GM21528 (cell line): Measurements from ENCODE around the gene LMTK2.

Experiments
- ATAC-seq: cut with Tn5 transposase; IDR thresholded peaks from one replicate; pipeline ENCODE4 v1.9.1; 2021; ENCODE audit warnings: mild to moderate bottlenecking, moderate library complexity; ENCODE audit not compliant: unreplicated experiment, low FRiP score

The LMTK2 gene

DNA sequence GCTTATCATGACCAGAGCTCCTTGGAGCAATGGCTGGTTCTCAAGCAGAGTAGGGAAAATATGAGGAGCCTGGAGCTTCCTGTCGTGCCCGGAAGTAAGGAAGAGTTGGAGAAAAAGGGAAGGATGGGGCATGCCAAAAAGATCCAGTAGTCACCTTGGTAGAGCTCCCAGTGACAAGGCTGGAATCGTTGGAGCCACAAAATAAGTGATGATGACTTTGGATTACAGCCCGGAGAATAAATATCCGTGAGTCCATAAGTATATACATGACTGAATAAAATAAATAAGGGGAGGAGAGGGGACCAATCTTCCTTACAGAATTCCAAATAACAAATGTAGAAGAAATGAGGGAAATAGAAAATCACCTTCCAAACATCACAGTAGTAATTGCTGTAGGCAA, 29.3 kb downstream of the LMTK2 start:
- ATAC-seq = no peak

DNA sequence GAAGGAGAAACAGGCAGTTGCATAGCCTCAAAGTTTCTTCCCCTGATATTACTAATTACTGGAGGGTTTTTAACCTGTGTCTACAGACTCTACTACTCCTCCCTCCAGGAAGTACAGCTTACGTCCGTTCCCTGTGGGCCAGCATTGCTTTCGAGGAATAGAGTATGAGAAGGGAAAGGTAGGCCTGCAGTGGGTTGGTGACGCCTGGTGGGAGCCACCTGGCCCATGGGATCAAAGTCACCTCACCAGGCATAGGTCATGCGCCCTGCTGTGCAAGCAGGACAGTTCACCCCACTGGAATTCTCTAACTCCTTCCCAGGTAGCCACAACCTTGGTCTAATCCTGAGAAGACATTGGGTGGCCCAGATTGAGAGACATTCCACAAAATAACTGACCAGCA, 29.8 kb downstream of the LMTK2 start:
- no peak for ATAC-seq

- ATAC-seq = no peak
Observed at GRCh38 chr7:98137134-98137825, 30.6 kb downstream of the LMTK2 start.

- ATAC-seq = peak; percentile 88
Observed at GRCh38 chr7:98137826-98138151, 31.1 kb downstream of the LMTK2 start.

DNA sequence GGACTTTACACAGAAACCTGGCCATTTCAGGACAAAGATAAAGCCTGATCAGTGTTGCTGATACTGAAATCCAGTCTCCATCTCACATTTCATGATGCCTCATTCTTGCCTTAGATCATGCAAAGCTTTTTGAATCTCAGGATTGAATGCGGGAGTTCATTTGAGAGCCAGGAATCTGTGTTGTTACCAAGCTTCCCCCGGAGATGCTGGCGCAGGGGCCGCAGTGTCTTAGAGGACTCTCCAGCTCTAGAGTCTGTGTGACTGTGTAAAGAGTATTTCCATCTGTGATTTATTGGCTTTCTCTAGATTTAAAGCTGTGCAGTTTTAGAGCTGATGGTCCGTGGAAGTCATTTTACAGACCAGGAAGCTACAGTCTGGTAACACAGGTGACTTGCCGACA, 32.0 kb downstream of the LMTK2 start:
- no peak for ATAC-seq

GRCh38 chr7:98142658-98143057, 36.0 kb downstream of the LMTK2 start:
- no peak for ATAC-seq

GRCh38 chr7:98148607-98149006, 41.9 kb downstream of the LMTK2 start:
- ATAC-seq = no peak

GRCh38 chr7:98149116-98149692, 42.5 kb downstream of the LMTK2 start:
- no peak for ATAC-seq

DNA sequence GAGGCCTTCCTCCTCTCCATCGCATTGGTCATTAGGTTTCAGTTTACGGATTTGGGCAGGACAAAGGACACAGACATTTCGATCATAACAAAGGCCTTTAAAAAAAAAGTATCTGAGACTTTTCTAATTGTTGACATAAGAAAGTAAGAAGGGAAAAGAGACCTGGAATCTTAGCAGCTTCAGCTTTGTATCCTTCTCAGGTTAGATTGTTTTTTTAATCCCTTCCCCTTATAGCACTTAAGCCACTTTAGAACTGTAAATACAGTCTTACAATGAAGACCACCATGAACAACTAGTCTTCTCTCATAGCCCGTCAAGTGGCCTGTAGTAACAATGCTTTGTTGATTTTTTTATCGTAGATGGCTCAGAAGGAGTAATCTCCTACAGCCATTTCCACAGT, 45.2 kb downstream of the LMTK2 start:
- no peak for ATAC-seq

- ATAC-seq = no peak
Observed at GRCh38 chr7:98156700-98157099, 50.0 kb downstream of the LMTK2 start.

GRCh38 chr7:98157761-98158160, 51.1 kb downstream of the LMTK2 start:
- no peak for ATAC-seq

GRCh38 chr7:98162758-98163157, 56.1 kb downstream of the LMTK2 start:
- ATAC-seq = no peak

- no peak for ATAC-seq
Observed at GRCh38 chr7:98163269-98163668, 56.6 kb downstream of the LMTK2 start.

DNA sequence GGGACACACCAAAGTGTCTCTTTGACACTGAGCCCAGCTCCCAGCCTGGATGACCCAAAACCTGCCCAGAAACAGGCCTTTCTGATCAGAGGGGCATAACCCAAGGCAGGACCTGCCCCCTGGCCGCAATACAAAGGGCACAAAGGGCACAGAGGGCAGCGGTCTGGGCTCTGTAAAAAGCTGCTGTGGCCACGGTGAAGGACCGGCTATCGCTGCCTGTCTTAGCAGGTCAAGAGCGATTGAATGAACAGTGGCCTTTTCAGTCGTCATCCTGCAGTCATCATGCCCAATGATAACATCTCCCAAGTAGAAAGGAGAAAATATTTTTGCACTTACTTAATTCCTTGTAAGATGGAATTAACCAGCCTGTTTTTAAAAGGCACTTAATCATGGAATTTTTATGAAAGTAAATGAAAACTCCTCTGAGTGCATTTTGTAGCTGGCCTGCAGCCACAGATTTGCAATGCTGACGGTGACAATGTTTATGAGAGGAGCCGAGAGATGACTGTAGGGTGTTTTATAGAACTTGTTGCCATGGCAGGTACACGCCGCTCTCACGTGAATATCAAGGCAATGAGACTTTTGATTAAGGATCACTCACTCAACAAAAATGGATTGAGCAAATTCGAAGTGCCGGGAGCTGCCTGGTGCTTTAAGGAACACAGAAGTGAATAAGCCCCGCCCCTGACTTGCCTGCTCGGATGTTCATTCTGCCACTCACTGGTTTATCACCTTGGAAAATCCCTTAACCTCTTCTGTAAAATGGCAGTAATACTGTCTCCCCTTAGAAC, 57.2 kb downstream of the LMTK2 start:
- ATAC-seq = no peak

DNA sequence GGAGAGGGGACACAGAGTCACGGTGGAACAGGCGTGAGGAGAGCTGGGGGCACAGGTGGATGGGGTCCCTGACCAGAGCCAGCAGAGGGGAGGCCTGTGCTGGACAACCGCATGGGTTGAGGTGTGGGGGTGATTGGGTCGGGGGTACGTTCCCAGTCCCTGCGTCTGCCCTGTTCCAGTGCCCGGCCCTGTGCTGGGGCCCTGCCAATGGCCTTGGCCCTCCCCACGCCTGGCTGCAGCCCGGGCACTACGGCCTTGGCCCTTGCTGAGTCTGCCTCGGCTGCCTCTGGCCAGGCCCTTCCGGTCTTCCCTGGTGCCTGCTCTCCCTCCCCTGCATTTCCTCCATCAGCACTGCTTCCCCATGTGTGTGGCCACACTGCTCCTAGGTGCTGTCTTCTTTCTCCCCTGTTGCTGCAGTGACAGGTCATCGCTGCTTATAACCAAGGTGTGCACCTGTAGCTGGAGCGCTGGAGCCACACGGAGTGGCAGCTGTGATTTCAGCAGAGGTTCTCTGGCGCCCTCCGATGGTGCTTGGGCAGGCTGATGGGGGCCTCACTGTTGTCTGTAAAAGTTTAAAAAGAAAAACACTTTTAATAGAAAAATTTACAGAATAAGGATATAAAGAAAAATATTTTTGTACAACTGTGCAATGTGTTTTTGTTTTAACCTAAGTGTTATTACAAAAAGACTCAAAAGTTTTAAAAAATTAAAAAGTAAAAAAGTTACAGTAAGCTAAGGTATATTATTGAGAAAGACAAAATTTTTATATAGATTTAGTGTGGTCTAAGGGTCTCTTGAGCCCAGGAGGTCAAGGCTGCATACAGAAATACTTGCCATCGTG, 59.4 kb downstream of the LMTK2 start:
- no peak for ATAC-seq

DNA sequence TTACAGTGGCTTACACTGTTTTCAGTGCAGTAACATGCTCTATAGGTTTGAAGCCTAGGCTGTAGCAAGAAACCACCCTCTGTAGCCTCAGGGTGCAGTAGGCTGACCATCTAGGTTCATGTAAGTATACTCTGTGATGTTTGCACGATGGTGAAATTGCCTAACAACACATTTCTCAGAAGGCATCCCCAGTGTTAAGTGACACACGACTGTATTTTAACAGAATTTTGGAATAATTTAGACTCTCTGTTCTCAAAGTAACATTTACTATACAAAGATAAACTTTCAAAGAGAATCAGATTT, 60.0 kb downstream of the LMTK2 start:
- no peak for ATAC-seq

GRCh38 chr7:98167653-98168052, 61.0 kb downstream of the LMTK2 start:
- no peak for ATAC-seq

GRCh38 chr7:98168181-98168903, 61.7 kb downstream of the LMTK2 start:
- ATAC-seq = no peak

DNA sequence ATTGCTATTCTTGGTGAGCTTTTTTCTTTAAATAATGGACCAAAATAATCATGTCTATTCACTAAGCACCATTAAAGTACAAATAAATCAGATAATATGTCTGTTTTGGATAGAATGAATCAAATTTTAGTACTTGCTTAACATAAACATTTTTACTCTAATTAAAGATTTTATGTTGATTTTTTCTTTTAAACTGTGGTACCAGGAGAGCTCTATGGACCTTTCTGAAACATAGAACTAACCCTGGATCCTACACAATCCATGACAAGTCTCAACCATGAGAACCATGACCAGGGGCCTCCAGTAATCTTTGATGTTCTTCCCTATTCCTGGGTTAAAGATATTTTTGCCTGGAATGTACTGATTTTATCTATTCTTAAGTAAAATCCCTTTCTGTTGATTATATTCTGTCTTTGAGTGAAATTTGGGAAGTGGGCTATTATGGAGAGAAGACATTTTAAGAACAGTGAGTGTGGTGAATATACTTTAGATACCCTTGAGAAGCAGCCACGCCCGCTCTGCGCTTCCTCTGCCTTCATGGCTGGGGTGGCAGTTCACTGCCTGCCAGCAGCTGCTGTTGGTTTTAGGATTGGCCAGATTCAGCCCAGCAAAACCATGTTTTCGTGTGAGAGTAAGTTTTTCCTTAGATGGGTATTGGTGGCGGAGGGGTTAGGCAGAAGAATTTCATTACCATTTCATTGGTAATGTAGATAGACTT, 62.4 kb downstream of the LMTK2 start:
- no peak for ATAC-seq

DNA sequence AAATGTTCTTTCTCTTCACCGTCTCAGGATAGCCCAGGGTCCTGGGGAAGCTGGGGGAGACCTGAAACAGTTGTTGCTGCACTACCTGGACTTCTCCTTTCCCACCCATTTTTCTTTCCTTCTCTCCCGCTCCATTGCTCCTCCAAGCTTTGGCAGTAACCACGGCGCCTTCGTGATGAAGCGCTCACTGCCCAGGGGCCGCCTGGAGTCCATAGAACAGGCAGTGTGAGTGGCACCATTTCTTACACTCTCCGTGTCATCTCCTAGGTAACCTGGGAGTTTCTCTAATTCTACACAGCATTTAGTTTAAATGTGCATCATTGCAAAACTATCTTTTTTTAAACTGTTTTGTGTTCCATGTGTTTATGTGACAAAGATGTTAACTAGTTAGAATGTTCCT, 64.3 kb downstream of the LMTK2 start:
- ATAC-seq = no peak
